Activated gamma-delta T cell (primary cell): Measurements from ENCODE around the gene CSH1.
"Not testable (repeated sequence)": the region's sequence is repeated elsewhere in the genome, so short reads cannot be mapped to it uniquely, and the experiment has no call there.

Source experiments
- DNase-seq: peaks from one replicate; lab custom pipeline; 2025; lab: John Stamatoyannopoulos, UW

Gene CSH1

GRCh38 chr17:63928966-63929695 lies 32.8 kb upstream of the CSH1 start:
- no peak for DNase-seq

GRCh38 chr17:63928172-63928666 lies 31.8 kb upstream of the CSH1 start:
- no peak for DNase-seq

DNA sequence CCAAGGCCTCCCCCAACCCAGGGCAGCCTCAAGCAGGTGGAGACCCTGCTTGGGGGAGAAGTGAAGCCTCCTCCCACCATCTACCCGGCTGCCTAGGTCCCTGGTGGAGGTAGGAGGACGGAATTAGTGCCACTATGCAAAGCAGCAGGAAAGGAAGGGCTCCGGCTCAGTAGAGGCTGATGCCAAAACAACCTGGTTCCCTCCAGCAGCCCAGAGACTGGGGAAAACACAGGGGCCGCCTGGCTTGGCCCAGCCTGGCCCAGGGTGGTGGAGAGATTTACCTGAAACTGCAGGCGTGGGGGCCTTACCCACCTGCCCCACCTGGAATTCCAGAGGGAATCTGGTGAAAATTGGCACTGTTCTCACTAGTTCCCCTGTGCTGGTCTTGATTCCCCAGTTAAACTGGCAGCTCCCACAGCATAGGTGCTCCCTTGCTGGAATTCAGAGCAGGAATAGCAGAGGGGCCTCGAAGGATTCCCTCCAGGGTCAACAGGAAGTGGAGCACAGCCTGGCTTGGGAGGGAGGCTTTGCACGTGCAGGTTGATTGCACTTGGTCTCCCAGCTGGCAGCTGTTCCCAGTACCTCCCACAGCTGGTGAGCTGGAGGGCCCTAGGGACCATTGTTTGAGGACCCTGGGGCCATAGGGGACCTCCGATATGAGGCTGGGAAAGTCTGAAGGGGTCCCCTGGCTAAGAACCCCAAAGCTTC lies 31.2 kb upstream of the CSH1 start:
- no peak for DNase-seq

DNA sequence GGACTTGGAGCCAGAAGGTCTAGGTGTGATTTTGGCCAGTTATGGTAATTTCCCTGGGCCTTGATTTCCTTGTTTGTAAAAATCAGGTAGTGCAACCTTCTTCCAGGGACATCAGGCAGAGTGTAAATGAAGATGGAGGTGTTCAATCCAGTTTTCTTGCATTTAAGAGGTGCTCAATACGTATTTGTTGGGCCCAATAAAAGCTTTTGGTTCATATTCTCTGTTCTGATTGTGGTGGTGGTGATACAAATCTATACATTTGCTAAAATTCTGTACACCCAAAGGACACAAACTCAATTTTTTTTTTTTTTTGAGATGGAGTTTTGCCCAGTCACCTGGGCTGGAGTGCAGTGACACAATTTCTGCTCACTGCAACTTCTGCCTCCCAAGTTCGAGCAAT lies 29.8 kb upstream of the CSH1 start:
- no peak for DNase-seq

- DNase-seq = no peak
These were observed 29.2 kb upstream of the CSH1 start for GRCh38 chr17:63925615-63926014.

- not testable (repeated sequence) for DNase-seq
These were observed 26.0 kb upstream of the CSH1 start for GRCh38 chr17:63922402-63922801.

GRCh38 chr17:63920779-63921178 lies 24.4 kb upstream of the CSH1 start:
- not testable (repeated sequence) for DNase-seq

DNA sequence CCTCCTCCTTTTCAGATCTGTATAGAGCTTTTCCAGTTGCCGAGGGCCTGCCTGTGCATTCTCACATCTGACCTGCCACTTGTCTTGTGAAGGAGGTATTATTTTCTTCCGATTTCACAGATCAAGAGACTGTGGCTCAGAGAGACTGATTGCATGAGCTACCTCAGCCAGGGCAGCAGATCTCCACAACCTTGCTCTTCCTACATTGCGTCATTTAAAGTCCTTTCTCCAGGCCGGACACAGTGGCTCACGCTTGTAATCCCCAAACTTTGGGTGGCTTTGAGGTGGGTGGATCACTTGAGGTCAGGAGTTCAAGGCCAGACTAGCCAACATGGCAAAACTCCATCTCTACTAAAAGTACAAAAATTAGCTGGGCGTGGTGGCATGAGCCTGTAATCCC lies 23.7 kb upstream of the CSH1 start:
- not testable (repeated sequence) for DNase-seq

DNA sequence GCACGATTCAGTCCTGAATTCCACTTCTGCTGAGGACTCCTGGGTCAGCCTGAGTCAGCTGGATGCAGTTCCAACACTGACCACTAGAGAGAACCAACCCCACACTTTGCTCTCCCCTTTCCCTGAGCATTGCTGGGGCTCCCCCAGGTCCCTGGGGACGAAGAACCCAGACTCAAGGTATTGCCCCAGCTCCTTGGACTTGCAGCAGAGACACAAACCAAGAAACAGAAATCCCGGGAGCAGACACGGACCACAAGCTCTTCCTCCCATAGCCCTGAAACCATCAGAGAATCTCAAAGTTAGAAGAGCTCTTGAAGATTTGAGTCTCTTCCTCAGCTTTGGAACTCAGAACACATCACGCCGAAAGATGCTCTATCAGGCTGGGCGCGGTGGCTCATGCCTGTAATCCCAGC lies 22.9 kb upstream of the CSH1 start:
- DNase-seq = no peak

DNA sequence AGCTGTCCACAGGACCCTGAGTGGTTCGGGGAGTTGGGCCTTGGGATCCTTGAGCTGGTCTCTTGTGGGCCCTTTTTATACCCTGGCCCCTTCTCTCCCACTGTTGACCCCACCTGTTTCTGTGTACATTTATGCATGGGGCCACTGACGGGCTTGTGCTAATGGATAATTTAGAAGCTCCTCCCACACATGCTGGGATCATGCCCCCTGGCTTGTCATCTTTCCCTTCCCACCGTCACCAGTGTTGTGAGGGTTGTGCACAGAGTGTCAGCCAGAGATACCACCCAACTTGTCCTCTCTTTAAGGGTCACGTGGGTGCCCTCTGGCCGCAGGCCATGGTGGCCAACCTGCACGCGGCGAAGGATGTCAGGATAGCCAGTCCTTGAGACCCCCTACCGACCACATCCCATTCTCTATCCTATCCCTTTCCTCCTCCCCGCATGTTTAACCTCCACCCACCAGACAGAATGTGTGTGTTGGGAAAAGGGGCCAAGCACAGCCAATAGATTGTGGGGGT lies 22.5 kb upstream of the CSH1 start, which contains the start of gene GH1:
TSS of gene GH1 (minus strand) at position 51 of the 517 bp plus-strand sequence. CDS start 63 bp downstream, outside the sequence.
- DNase-seq = not testable (repeated sequence)

- DNase-seq = no peak
These were observed 21.9 kb upstream of the CSH1 start for GRCh38 chr17:63918305-63918704.

DNA sequence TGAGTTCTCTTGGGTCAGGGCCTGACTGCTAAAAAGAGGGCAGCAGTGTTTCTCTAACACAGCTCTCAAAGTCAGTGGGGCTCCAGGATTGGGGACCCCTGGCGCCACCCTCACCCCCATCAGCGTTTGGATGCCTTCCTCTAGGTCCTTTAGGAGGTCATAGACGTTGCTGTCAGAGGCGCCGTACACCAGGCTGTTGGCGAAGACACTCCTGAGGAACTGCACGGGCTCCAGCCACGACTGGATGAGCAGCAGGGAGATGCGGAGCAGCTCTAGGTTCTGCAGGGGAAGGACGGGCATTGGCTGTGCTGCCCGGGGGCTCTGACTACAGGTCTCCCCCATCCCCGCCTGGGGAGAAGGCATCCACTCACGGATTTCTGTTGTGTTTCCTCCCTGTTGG lies 21.3 kb upstream of the CSH1 start:
- DNase-seq = no peak

DNA sequence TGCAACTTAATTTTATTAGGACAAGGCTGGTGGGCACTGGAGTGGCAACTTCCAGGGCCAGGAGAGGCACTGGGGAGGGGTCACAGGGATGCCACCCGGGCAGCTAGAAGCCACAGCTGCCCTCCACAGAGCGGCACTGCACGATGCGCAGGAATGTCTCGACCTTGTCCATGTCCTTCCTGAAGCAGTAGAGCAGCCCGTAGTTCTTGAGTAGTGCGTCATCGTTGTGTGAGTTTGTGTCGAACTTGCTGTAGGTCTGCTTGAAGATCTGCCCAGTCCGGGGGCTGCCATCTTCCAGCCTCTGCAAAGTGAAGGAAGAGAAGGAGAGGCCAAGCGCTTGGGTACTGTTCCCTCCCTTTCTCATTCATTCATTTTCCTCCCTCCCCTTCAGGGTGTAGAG lies 20.8 kb upstream of the CSH1 start:
- not testable (repeated sequence) for DNase-seq

- no peak for DNase-seq
These were observed 20.3 kb upstream of the CSH1 start for GRCh38 chr17:63916566-63917185.

DNA sequence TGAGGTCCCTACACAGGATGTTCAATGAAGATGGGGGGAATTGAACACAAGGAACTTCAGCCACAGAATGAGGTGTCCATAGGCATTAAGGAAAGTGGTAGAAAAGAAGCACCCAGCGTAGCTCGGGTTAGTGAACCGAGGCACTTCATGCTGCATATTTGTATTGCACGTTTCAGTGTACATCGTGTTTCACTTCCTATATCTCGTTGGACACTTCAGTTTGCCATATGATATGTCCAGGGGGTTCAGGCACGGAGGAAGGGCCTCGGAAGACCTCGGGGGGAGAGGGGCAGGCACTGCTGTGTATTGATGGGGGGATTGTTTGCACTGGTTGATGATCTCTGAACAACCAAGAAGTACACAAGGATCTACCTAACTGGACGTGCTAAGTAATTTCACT lies 19.4 kb upstream of the CSH1 start:
- not testable (repeated sequence) for DNase-seq

DNA sequence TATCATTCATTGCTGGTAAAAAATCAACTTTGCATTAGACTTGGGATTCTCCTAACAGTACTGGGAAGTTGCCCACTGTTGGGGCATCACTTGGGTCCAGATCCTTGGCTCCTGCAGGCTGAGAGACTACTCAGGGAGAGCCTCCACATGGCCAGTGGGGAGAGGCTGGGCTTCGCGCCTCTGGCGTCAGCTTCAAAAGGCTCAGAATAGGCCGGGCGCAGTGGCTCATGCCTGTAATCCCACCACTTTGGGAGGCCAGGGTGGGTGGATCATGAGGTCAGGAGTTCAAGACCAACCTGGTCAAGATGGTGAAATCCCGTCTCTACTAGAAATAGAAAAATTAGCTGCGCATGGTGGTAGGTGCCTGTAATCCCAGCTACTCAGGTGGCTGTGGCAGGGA lies 18.1 kb upstream of the CSH1 start:
- DNase-seq = no peak

GRCh38 chr17:63911657-63912100 lies 15.3 kb upstream of the CSH1 start:
- DNase-seq = no peak

- no peak for DNase-seq
These were observed 14.8 kb upstream of the CSH1 start, which contains the start of gene CSHL1 for GRCh38 chr17:63911041-63911635. Gene CSHL1 (minus strand): TSS chr17:63911258. CDS start chr17:63911196, 62 bp downstream.

DNA sequence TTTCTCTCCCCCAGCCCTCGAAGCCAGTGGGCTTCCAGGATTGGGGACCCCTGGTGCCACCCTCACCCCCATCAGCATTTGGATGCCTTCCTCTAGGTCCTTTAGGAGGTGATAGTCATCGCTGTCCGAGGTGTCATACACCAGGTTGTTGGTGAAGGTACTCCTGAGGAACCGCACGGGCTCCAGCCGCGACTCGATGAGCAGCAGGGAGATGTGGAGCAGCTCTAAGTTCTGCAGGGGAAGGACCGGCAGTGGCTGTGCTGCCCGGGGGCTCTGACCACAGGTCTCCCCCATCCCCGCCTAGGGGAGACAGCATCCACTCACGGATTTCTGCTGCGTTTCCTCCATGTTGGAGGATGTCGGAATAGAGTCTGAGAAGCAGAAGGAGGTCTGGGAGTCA lies 13.7 kb upstream of the CSH1 start:
- DNase-seq = no peak

GRCh38 chr17:63909586-63909985 lies 13.2 kb upstream of the CSH1 start:
- not testable (repeated sequence) for DNase-seq

DNA sequence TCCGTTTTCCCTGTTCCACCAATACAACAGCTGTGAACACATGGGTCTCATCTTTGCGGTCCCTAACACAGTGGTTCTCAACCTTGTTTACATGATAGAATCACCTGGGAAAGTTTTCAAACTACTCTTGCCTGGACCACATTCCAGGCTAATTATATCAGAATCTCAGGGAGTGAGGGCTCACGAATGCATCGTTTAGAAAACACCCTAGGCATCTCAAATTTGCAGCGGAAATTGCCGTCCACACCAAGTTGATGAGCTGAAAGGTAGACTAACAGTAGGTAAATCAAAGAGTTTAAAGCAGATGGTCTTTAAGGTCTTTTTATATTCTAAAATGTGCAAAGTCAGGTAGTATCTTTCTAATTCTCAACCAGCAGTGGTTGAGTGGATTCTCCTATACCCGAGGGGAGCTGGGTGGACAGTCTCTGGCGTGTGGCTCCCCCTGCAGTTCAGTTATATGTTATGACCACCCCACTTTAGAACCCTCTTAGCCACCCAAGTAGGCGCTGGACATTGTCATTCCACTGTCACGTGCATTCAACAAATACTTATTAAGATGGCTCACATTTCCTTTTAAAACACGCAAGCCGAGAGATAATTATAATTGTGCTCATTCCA lies 10.9 kb upstream of the CSH1 start:
- DNase-seq = not testable (repeated sequence)
